WTC11 (cell line): Measurements from ENCODE around the gene DNAJC19.

Source experiments
- CTCF ChIP-seq: fragments of 200-600 bp; IDR thresholded peaks from 2 replicates; pipeline ENCODE4 v1.8.0; 2022; ENCODE audit warnings: antibody characterized with exemption
- SMAD4 ChIP-seq: sonication (generic); formaldehyde crosslinking; IDR thresholded peaks from 2 replicates; pipeline ENCODE4 v1.8.0; 2022; ENCODE audit warnings: mild to moderate bottlenecking, missing genetic modification reagents
- STAT6 ChIP-seq: sonication (generic); formaldehyde crosslinking; conservative IDR thresholded peaks from 2 replicates; pipeline ENCODE4 v1.8.1; 2023; ENCODE audit warnings: mild to moderate bottlenecking, low read depth, missing genetic modification reagents, moderate library complexity
- USF2 ChIP-seq: sonication (generic); formaldehyde crosslinking; IDR thresholded peaks from 2 replicates; pipeline ENCODE4 v1.8.1; 2023; ENCODE audit warnings: mild to moderate bottlenecking, missing genetic modification reagents, moderate library complexity
- ZBTB43 ChIP-seq: sonication (generic); formaldehyde crosslinking; IDR thresholded peaks from 2 replicates; pipeline ENCODE4 v1.8.1; 2023; ENCODE audit warnings: mild to moderate bottlenecking, missing genetic modification reagents

- TF ChIP-seq CTCF (no peak), STAT6 (no peak), USF2 (CRISPR knock-in tag) (no peak), SMAD4 (no peak), ZBTB43 (CRISPR knock-in tag) (no peak)
Observed at GRCh38 chr3:180973543-180973942, 16.0 kb downstream of the DNAJC19 start.
